ENCODE results near the gene GALNTL6.

Gene GALNTL6

DNA sequence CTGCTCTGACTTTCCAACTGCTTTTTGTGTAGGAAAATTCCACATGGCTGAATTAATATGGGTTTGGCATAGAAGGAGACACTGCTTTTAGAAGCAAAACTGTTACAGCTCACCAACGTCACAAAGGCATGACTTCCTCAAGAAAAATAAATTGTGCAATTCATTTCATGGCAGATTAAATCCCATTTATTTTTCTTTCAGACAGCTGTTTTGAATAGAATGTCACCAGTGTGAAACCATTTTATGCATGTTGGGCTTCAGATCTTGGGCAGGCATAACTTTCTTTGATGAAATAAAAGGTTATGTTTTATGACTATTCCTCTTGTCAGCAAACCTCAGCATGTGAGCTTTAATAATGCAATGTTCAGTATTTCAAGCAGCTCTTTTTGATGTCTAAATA lies 542.8 kb downstream of the GALNTL6 start:
- DNase-seq (ENCODE audit: low read depth): no peak
- TF ChIP-seq, protein P1, sequence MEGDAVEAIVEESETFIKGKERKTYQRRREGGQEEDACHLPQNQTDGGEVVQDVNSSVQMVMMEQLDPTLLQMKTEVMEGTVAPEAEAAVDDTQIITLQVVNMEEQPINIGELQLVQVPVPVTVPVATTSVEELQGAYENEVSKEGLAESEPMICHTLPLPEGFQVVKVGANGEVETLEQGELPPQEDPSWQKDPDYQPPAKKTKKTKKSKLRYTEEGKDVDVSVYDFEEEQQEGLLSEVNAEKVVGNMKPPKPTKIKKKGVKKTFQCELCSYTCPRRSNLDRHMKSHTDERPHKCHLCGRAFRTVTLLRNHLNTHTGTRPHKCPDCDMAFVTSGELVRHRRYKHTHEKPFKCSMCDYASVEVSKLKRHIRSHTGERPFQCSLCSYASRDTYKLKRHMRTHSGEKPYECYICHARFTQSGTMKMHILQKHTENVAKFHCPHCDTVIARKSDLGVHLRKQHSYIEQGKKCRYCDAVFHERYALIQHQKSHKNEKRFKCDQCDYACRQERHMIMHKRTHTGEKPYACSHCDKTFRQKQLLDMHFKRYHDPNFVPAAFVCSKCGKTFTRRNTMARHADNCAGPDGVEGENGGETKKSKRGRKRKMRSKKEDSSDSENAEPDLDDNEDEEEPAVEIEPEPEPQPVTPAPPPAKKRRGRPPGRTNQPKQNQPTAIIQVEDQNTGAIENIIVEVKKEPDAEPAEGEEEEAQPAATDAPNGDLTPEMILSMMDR (IDR thresholded peaks at IDR 0.05; ENCODE audit: control insufficient read depth, insufficient read depth, low read depth, low read length, missing control alignments): no peak
- no peak overlapping the region for H3K4me3 ChIP-seq (ENCODE audit: control insufficient read depth, low read depth, low read length)

DNA sequence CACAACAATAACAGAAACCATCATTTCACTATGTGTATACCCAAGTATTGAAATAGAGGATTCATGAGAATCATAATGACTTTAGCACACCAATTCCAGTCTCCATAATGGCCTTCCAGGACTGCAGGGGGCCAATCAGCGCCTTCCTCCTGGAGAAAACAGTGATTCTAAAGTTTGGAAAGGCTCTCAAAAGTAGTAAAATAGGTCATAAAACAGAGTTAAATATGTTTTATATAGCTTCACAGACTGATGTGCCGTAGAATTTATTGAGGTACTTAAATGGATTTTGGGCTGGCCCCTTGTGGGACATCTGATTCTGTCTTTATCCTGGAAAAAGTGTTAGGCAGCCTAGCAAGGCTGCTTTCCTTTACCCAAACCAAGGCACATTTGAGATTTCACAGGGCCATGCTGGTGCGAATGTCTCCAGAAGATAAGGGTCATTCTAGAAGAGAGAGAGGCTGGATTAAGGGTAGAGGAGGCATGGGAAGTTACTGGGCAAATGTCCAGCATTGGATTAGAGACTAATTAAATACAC lies 543.9 kb downstream of the GALNTL6 start:
- no peak overlapping the region for H3K4me3 ChIP-seq (ENCODE audit: control insufficient read depth, low read depth, low read length)
- TF ChIP-seq, protein P1 (IDR thresholded peaks at IDR 0.05; ENCODE audit: control insufficient read depth, insufficient read depth, low read depth, low read length, missing control alignments): no peak
- DNase-seq (ENCODE audit: low read depth): no peak

DNA sequence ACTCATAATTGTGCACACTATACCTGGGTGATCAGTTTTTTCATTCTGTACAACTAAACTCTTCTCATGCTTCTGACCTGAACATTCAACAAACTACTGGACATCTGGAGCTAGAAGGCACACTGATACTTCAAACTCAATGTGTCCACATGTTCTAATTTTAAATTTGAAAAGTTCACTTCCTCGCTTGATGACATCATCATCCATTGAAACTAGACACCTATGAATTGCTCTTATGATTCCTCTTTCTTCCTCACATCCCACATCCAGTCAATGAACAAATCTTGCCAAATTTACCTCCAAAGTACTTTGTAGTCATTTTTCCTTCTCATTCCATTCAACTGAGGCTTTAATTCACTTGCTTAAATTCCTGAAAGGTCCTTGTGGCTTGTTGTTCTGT lies 549.4 kb downstream of the GALNTL6 start:
- DNase-seq (ENCODE audit: low read depth): no peak
- TF ChIP-seq, protein P1 (IDR thresholded peaks at IDR 0.05; ENCODE audit: control insufficient read depth, insufficient read depth, low read depth, low read length, missing control alignments): no peak
- H3K4me3 ChIP-seq (ENCODE audit: control insufficient read depth, low read depth, low read length): no peak overlapping the region

DNA sequence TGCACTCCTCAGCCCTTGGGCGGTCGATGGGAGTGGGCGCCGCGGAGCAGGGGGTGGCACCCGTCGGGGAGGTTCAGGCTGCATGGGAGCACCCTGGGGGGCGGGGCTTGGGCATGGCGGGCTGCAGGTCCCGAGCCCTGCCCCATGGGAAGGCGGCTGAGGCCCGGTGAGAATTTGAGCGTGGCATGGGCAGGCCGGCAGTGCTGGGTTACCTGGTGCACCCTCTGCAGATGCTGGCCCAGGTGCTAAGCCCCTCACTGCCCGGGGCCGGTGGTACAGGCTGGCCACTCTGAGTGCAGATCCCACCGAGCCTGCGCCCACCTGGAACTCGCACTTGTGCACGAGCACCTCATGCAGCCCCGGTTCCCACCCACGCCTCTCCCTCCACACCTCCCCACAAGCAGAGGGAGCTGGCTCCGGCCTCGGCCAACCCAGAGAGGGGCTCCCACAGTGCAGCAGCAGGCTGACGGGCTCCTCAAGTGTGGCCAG lies 556.3 kb downstream of the GALNTL6 start:
- TF ChIP-seq, protein P1 (IDR thresholded peaks at IDR 0.05; ENCODE audit: control insufficient read depth, insufficient read depth, low read depth, low read length, missing control alignments): no peak
- H3K4me3 ChIP-seq (ENCODE audit: control insufficient read depth, low read depth, low read length): no peak overlapping the region
- DNase-seq (ENCODE audit: low read depth): no peak

DNA sequence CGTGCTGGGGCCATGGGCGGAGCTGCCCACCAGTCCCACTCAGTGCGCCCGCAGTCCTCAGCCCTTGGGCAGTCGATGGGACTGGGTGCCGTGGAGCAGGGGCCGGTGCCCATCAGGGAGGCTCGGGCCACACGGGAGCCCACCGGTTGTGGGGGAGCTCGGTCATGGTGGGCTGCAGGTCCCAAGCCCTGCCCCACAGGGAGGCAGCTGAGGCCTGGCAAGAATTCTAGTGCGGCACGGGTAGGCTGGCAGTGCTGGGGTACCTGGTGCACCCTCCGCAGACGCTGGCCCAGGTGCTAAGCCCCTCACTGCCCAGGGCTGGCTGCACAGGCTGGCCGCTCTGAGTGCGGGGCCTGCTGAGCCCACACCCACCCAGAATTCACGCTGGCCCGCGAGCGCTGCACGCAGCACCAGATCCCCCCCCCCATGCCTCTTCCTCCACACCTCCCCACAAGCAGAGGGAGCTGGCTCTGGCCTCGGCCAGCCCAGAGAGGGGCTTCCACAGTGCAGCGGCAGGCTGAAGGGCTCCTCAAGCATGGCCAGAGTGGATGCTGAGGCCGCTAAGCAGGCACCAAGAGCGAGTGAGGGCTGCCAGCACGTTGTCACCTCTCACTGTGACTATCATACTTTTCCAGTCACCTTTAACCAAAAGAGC lies 564.4 kb downstream of the GALNTL6 start:
- TF ChIP-seq, protein P1 (IDR thresholded peaks at IDR 0.05; ENCODE audit: control insufficient read depth, insufficient read depth, low read depth, low read length, missing control alignments): no peak
- DNase-seq (ENCODE audit: low read depth): no peak
- H3K4me3 ChIP-seq (ENCODE audit: control insufficient read depth, low read depth, low read length): no peak overlapping the region

DNA sequence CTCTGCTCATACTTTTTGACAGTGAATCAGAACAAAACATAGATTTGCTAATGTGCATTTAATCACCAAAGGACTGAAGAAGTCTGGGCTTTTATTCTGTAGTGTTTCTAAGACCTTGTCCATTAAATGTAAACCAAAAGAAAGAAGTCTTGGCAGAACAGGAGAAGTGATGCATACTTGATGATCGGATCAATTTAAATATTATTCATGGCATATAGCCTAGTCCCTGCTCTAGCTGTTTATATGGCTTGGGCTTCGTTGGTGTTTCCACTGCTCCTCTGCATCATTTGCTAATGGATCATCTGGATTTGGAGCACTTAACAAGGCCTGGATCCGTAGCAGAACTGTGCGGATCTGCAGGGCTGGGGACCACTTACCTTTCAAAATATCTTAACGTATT lies 566.6 kb downstream of the GALNTL6 start:
- TF ChIP-seq, protein P1 (IDR thresholded peaks at IDR 0.05; ENCODE audit: control insufficient read depth, insufficient read depth, low read depth, low read length, missing control alignments): no peak
- no peak for DNase-seq (ENCODE audit: low read depth)
- H3K4me3 ChIP-seq (ENCODE audit: control insufficient read depth, low read depth, low read length): no peak overlapping the region
